TTC549 (cell line): ENCODE measurements around the gene DBNDD1.

Experiments used
- FAIRE-seq: peaks from 2 replicates; lab custom pipeline; 2012; peaks lifted over from hg19 to GRCh38; lab: Jason Lieb, UNC

DBNDD1 gene

GRCh38 chr16:89960966-89961365 lies 58.3 kb downstream of the DBNDD1 start:
- no peak for FAIRE-seq

- no peak for FAIRE-seq
Observed at GRCh38 chr16:89958596-89958995, 60.7 kb downstream of the DBNDD1 start.

GRCh38 chr16:89958068-89958467 lies 61.2 kb downstream of the DBNDD1 start:
- no peak for FAIRE-seq

GRCh38 chr16:89957216-89957785 lies 62.0 kb downstream of the DBNDD1 start:
- FAIRE-seq = no peak

DNA sequence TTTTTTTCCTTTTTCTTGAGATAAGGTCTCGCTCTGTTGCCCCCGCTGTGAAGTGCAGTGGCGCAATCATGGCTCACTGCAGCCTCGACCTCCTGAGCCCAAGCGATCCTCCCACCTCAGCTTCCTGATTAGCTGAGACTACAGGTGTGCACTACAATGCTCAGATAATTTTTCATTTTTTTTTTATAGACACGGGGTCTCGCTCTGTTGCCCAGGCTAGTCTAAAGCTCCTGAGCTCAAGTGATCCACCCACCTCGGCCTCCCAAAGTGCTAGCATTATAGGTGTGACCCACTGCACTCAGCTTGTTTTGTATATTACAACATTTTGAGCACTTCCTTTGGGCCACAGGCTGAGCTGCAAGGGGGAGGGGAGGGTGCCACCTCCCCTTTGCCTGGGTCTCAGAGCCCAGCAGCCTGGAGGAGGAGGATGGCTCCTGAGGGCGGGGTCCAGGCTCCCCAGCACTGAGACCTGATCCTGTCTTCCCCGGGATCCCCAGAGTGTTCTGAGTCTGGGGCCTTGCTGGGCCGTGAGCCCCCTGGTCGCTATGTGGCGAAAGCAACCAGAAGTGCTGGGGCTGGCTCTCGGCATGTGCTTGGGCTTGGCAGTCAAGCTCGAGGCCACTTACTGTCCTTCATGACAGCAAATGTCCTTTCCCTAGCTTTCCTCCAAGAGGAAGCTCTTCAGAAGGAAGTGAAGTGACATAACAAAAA lies 62.6 kb downstream of the DBNDD1 start:
- no peak for FAIRE-seq

- FAIRE-seq = no peak
Observed at GRCh38 chr16:89955001-89955685, 64.1 kb downstream of the DBNDD1 start.
